ENCODE results near the gene HOXC4. TPM values are rescaled to one million over a fixed set of nuclear protein-coding genes. Genes with fewer than 3 reads are reported as not detected.
"Not testable (repeated sequence)": the region's sequence is repeated elsewhere in the genome, so short reads cannot be mapped to it uniquely, and the experiment has no call there.

The HOXC4 gene
- total and polyA plus RNA-seq, 10 of the 15 experiments (the other 5 are each of a cell fraction or from before 2014, with no cell fraction given) = 1.0 to 11.4 (median 4.2) TPM

GRCh38 chr12:54092943-54093342 is 39.3 kb downstream of the HOXC4 start:
- H3K9me3 ChIP-seq (replicated peaks; ENCODE audit: control insufficient read depth, insufficient read depth, low read length); CTCF ChIA-PET; H4K20me1 ChIP-seq (ENCODE audit: control insufficient read depth, insufficient read depth); H3K4me2 ChIP-seq (ENCODE audit: control insufficient read depth, insufficient read depth); H3K9ac ChIP-seq (ENCODE audit: control insufficient read depth, insufficient read depth, low read length); RAD21 ChIA-PET (ENCODE audit: unreplicated experiment); FAIRE-seq; H3K79me2 ChIP-seq (ENCODE audit: control insufficient read depth, insufficient read depth, low read length); ATAC-seq; POLR2A ChIA-PET; intact Hi-C loops (cut with micrococcal nuclease; ENCODE audit: unreplicated experiment); in situ Hi-C loops (cut with MboI); H3K4me1 ChIP-seq (ENCODE audit: control insufficient read depth, insufficient read depth, low read length); DNase-seq (ENCODE audit: low read depth, low spot score); H3K4me3 ChIP-seq; H2AFZ ChIP-seq (ENCODE audit: control insufficient read depth, low read depth, low read length); BruUV-seq (replicated peaks); H3K36me3 ChIP-seq (ENCODE audit: control insufficient read depth in 2 of 2, insufficient read depth in 2 of 2, low read length in 1 of 2); H3K27ac ChIP-seq (ENCODE audit: control insufficient read depth, insufficient read depth); H3K27me3 ChIP-seq (replicated peaks in 1 of 2; ENCODE audit: control insufficient read depth in 2 of 2, insufficient read depth in 2 of 2, low read length in 1 of 2): not testable (repeated sequence)
- 2% methylated on average over 2 of the region's 2 CpGs for WGBS (ENCODE audit: insufficient coverage, insufficient replicate concordance, low lambda C conversion rate, missing lambda C conversion rate)
- SMC1A ChIA-PET (ENCODE audit: uncharacterized antibody, unreplicated experiment) = interaction anchor here (0.6 kb wide), 1 partner anchor 328 kb away, joined by 3 read pairs; no protein-coding TSS in a partner anchor

GRCh38 chr12:54095928-54096327 is 42.3 kb downstream of the HOXC4 start:
- H2AFZ ChIP-seq (ENCODE audit: control insufficient read depth, low read depth, low read length); ATAC-seq; SMC1A ChIA-PET (ENCODE audit: uncharacterized antibody, unreplicated experiment); H3K9me3 ChIP-seq (replicated peaks; ENCODE audit: control insufficient read depth, insufficient read depth, low read length); H3K27ac ChIP-seq (ENCODE audit: control insufficient read depth, insufficient read depth); H3K9ac ChIP-seq (ENCODE audit: control insufficient read depth, insufficient read depth, low read length); H3K79me2 ChIP-seq (ENCODE audit: control insufficient read depth, insufficient read depth, low read length); DNase-seq (ENCODE audit: low read depth, low spot score); H3K36me3 ChIP-seq (ENCODE audit: control insufficient read depth in 2 of 2, insufficient read depth in 2 of 2, low read length in 1 of 2); H3K27me3 ChIP-seq (replicated peaks in 1 of 2; ENCODE audit: control insufficient read depth in 2 of 2, insufficient read depth in 2 of 2, low read length in 1 of 2); FAIRE-seq; H4K20me1 ChIP-seq (ENCODE audit: control insufficient read depth, insufficient read depth); POLR2A ChIA-PET; CTCF ChIA-PET; H3K4me3 ChIP-seq; H3K4me2 ChIP-seq (ENCODE audit: control insufficient read depth, insufficient read depth); BruUV-seq (replicated peaks); in situ Hi-C loops (cut with MboI); H3K4me1 ChIP-seq (ENCODE audit: control insufficient read depth, insufficient read depth, low read length); RAD21 ChIA-PET (ENCODE audit: unreplicated experiment); intact Hi-C loops (cut with micrococcal nuclease; ENCODE audit: unreplicated experiment): not testable (repeated sequence)
- WGBS (ENCODE audit: insufficient coverage, insufficient replicate concordance, low lambda C conversion rate, missing lambda C conversion rate) = 40% methylated on average over 5 of the region's 5 CpGs

- POLR2A ChIA-PET; BruUV-seq (replicated peaks); intact Hi-C loops (cut with micrococcal nuclease; ENCODE audit: unreplicated experiment); H3K4me1 ChIP-seq (ENCODE audit: control insufficient read depth, insufficient read depth, low read length); H3K27me3 ChIP-seq (replicated peaks in 1 of 2; ENCODE audit: control insufficient read depth in 2 of 2, insufficient read depth in 2 of 2, low read length in 1 of 2); H4K20me1 ChIP-seq (ENCODE audit: control insufficient read depth, insufficient read depth); CTCF ChIA-PET; DNase-seq (ENCODE audit: low read depth, low spot score); H3K79me2 ChIP-seq (ENCODE audit: control insufficient read depth, insufficient read depth, low read length); H3K36me3 ChIP-seq (ENCODE audit: control insufficient read depth in 2 of 2, insufficient read depth in 2 of 2, low read length in 1 of 2); H3K9me3 ChIP-seq (replicated peaks; ENCODE audit: control insufficient read depth, insufficient read depth, low read length); in situ Hi-C loops (cut with MboI); H2AFZ ChIP-seq (ENCODE audit: control insufficient read depth, low read depth, low read length); H3K9ac ChIP-seq (ENCODE audit: control insufficient read depth, insufficient read depth, low read length); FAIRE-seq; ATAC-seq; H3K4me2 ChIP-seq (ENCODE audit: control insufficient read depth, insufficient read depth); RAD21 ChIA-PET (ENCODE audit: unreplicated experiment); H3K4me3 ChIP-seq; H3K27ac ChIP-seq (ENCODE audit: control insufficient read depth, insufficient read depth): not testable (repeated sequence)
- 24% methylated on average over 2 of the region's 2 CpGs for WGBS (ENCODE audit: insufficient coverage, insufficient replicate concordance, low lambda C conversion rate, missing lambda C conversion rate)
- SMC1A ChIA-PET (ENCODE audit: uncharacterized antibody, unreplicated experiment) = interaction anchor here (1.1 kb wide), 1 partner anchor 48 kb away, joined by 4 read pairs; no protein-coding TSS in a partner anchor
Observed at GRCh38 chr12:54098644-54099043, 45.0 kb downstream of the HOXC4 start.

Measured in GM12878 (cell line).